CD4-positive, CD25-positive, alpha-beta regulatory T cell (primary cell): ENCODE data around the gene MANF. TPM values are rescaled to one million over a fixed set of nuclear protein-coding genes. Genes with fewer than 3 reads are reported as not detected.
"Not testable (repeated sequence)": the region's sequence is repeated elsewhere in the genome, so short reads cannot be mapped to it uniquely, and the experiment has no call there.

ENCODE experiments used
- ATAC-seq, 2 donors: fragments of 150-1000 bp; cut with Tn5 transposase; one replicate each; pipeline ENCODE4 v1.10.0; 2021; ENCODE audit warnings: low read depth in 2 of 2, moderate number of reproducible peaks in 2 of 2, moderate library complexity in 1 of 2
- DNase-seq, 3 donors: peaks; one replicate each; pipeline versions ENCODE4 v3.0.0 to v3.0.0-alpha.2; 2012 to 2022; ENCODE audit warnings: mixed read lengths in 1 of 3
- H3K27ac ChIP-seq: one replicate; pipeline ENCODE4 v1.7.0; 2013; ENCODE audit warnings: mild to moderate bottlenecking, low read length; ENCODE audit not compliant: insufficient read depth, poor library complexity, severe bottlenecking
- H3K27me3 ChIP-seq: one replicate; pipeline ENCODE4 v1.7.0; 2013; ENCODE audit warnings: low read length; ENCODE audit not compliant: control insufficient read depth, insufficient read depth
- H3K36me3 ChIP-seq: one replicate; pipeline ENCODE4 v1.7.0; 2013; ENCODE audit warnings: mild to moderate bottlenecking, low read length, moderate library complexity; ENCODE audit not compliant: control insufficient read depth, insufficient read depth
- H3K4me1 ChIP-seq: 2 replicates; pipeline ENCODE4 v1.7.0; 2013; ENCODE audit warnings: mild to moderate bottlenecking, low read length; ENCODE audit not compliant: insufficient read depth, control insufficient read depth, poor library complexity, severe bottlenecking
- H3K4me3 ChIP-seq: one replicate; pipeline ENCODE4 v1.7.0; 2013; ENCODE audit warnings: low read depth, mild to moderate bottlenecking, low read length, moderate library complexity
- H3K9me3 ChIP-seq, 2 experiments: 1 replicate in 1 of 2; 2 replicates in 1 of 2; pipeline ENCODE4 v1.7.0; 2013; ENCODE audit warnings: low read length in 2 of 2, mild to moderate bottlenecking in 1 of 2, moderate library complexity in 1 of 2; ENCODE audit not compliant: control insufficient read depth in 2 of 2
- H3K27ac Mint-ChIP-seq, 3 donors: one replicate each; pipeline ENCODE4 v1.8.0; 2020 to 2022; ENCODE audit warnings: mild to moderate bottlenecking in 3 of 3, mixed read lengths in 3 of 3, moderate library complexity in 2 of 3
- H3K27me3 Mint-ChIP-seq: one replicate; pipeline ENCODE4 v1.8.0; 2022; ENCODE audit warnings: mild to moderate bottlenecking, mixed read lengths
- H3K36me3 Mint-ChIP-seq: one replicate; pipeline ENCODE4 v1.8.0; 2020; ENCODE audit warnings: mixed read lengths
- H3K4me1 Mint-ChIP-seq, 4 donors: one replicate each; pipeline ENCODE4 v1.8.0; 2020 to 2022; ENCODE audit warnings: mixed read lengths in 4 of 4, mild to moderate bottlenecking in 1 of 4
- H3K4me3 Mint-ChIP-seq, 4 donors: one replicate each; pipeline ENCODE4 v1.8.0; 2020 to 2022; ENCODE audit warnings: mild to moderate bottlenecking in 4 of 4, mixed read lengths in 4 of 4, moderate library complexity in 3 of 4
- H3K9me3 Mint-ChIP-seq, 7 donors: one replicate each; pipeline ENCODE4 v1.8.0; 2020 to 2022; ENCODE audit warnings: mixed read lengths in 7 of 7, mild to moderate bottlenecking in 3 of 7, moderate library complexity in 2 of 7
- polyA plus RNA-seq, 4 donors: library from polyadenylated mRNA; unstranded; fragments of 300-500 nt; fragmentation: Illumina TruSeq; gene quantifications; one replicate each; pipeline ENCODE4 v1.2.3, GENCODE V29; 2021
- total RNA-seq: library from RNA; stranded (reverse); gene quantifications from one replicate; pipeline ENCODE4 v1.2.3, GENCODE V29; 2022

MANF gene
- total and polyA plus RNA-seq, 5 donors from 2014 or later = 33.9 to 55.4 (median 43.5) TPM

DNA sequence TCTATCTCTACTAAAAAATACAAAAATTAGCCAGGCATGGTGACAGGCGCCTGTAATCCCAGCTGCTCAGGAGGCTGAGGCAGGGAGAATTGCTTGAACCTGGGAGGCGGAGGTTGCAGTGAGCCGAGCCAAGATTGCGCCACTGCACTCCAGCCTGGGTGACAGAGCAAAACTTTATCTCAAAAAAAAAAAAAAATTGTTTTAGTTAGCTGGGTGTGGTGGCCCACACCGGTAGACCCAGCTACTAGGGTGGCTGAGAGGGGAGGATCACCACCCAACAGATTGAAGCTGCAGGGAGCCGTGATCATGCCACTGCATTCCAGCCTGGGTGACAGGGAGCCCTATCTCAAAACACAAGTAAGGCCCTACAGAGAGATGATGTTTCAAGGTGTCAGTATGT, 2.2 kb downstream of the MANF start:
- ATAC-seq, H3K9me3 Mint-ChIP-seq, H3K27ac ChIP-seq, H3K4me3 ChIP-seq, H3K9me3 ChIP-seq, DNase-seq, H3K36me3 Mint-ChIP-seq, H3K27me3 ChIP-seq, H3K27me3 Mint-ChIP-seq: not testable (repeated sequence)
- peaks cover 16 to 71% (median 38%) of the 10 kb centered on the region in 4 donors for H3K4me1 Mint-ChIP-seq
- H3K27ac Mint-ChIP-seq = peak overlapping the region in 1 of 3 donors; percentile 66
- Histone ChIP-seq H3K36me3 (peaks cover 16% of the 10 kb centered on the region), H3K4me1 (peaks cover 57% of the 10 kb centered on the region)
- peak overlapping the region in 3 of 4 donors; percentile 15 to 99 (median 96) for H3K4me3 Mint-ChIP-seq

DNA sequence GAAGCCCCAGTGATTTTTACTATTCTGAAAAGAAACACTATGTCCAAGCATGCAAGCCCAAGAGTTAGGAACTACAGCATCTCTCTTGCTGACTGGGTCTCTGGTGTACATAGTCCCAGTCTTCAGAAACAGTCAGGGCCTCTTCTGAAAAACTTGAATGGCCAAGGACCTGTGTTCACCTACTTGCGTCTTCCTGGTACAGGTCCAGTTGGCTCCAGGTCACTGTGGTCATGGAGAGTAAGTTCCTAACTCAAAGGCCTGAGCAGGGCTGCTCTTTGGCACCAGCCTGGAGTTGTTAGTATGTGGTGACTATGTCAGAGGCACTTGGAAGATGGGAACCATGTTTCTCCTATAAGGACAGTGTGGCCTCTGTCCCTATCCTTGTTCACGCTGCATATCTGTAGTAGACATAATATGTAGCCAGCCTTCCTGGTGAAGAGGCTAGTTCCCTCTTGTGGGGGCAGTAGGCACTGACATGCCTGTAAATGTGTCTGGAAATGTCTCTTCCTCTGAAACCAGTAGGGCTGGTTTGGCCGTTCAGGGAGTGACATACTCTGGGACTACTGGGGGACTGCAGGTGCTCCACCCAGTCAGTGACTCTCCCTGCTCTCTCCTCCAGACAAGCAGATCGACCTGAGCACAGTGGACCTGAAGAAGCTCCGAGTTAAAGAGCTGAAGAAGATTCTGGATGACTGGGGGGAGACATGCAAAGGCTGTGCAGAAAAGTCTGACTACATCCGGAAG, 3.4 kb downstream of the MANF start:
- H3K36me3 ChIP-seq = peaks cover 22% of the 10 kb centered on the region
- DNase-seq = no peak
- H3K27ac Mint-ChIP-seq = no peak overlapping the region
- no peak overlapping the region for H3K4me3 ChIP-seq
- H3K9me3 Mint-ChIP-seq = no peaks in the 10 kb centered on the region
- no peaks in the 10 kb centered on the region for H3K9me3 ChIP-seq
- H3K4me3 Mint-ChIP-seq = peak overlapping the region in 2 of 4 donors; percentile 43 to 99
- H3K27me3 ChIP-seq = no peaks in the 10 kb centered on the region
- H3K4me1 Mint-ChIP-seq = peaks cover 16 to 75% (median 37%) of the 10 kb centered on the region in 4 donors
- peaks cover 66% of the 10 kb centered on the region for H3K4me1 ChIP-seq
- no peak for ATAC-seq
- peaks cover 6% of the 10 kb centered on the region for H3K36me3 Mint-ChIP-seq
- peaks cover 4% of the 10 kb centered on the region for H3K27me3 Mint-ChIP-seq
- H3K27ac ChIP-seq = no peak overlapping the region

DNA sequence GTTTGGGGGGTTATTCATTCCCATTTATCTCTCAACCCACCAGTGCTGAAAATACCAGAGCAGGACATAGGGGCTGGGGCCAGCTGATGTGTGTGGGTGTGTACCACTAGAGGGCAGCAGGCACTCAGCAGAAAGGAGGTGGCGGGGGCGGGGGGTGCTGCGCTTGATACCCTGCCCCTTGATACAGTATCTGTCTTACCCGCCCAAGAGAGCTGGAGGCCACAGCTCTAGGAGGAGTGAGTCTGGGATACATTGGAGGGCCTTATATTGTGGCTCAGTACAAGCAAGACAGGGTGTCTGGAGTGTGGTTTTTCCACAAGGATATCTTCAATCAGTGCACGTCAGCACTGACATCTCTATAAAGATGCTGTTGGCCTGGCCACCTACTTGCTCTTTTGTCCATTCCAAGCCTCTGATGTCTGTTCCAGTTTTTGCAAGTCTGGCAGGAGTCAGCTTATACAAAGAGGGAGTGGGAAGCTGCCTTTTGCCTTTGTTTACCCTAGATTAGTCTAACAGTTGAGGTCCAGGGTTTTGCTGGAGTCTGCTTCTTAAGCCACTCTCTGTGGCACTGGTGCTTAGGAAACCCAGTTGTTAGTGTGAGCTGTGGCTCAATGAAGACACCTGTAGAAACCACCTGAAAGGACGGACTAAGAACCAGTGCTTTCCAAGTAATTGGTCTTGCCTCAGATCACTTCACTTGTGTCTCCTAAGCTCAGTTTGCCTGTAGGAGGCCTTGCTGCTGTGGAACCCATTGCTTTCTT, 4.5 kb downstream of the MANF start:
- Histone ChIP-seq H3K27ac (peak overlapping the region; percentile 82), H3K36me3 (peaks cover 33% of the 10 kb centered on the region), H3K9me3 (no peaks in the 10 kb centered on the region), H3K4me1 (peaks cover 62% of the 10 kb centered on the region), H3K4me3 (no peak overlapping the region), H3K27me3 (no peaks in the 10 kb centered on the region)
- Mint-ChIP-seq H3K27ac (peak overlapping the region in 2 of 3 donors; percentile 54 to 83), H3K4me3 (peak overlapping the region in 3 of 4 donors; percentile 50 to 92 (median 81)), H3K9me3 (peaks cover 0 to 3% (median 0%) of the 10 kb centered on the region in 7 donors), H3K4me1 (peaks cover 12 to 78% (median 37%) of the 10 kb centered on the region in 4 donors), H3K27me3 (peaks cover 4% of the 10 kb centered on the region), H3K36me3 (peaks cover 14% of the 10 kb centered on the region)
- no peak for ATAC-seq
- DNase-seq = peak; percentile 51 to 72 (median 53)

DNA sequence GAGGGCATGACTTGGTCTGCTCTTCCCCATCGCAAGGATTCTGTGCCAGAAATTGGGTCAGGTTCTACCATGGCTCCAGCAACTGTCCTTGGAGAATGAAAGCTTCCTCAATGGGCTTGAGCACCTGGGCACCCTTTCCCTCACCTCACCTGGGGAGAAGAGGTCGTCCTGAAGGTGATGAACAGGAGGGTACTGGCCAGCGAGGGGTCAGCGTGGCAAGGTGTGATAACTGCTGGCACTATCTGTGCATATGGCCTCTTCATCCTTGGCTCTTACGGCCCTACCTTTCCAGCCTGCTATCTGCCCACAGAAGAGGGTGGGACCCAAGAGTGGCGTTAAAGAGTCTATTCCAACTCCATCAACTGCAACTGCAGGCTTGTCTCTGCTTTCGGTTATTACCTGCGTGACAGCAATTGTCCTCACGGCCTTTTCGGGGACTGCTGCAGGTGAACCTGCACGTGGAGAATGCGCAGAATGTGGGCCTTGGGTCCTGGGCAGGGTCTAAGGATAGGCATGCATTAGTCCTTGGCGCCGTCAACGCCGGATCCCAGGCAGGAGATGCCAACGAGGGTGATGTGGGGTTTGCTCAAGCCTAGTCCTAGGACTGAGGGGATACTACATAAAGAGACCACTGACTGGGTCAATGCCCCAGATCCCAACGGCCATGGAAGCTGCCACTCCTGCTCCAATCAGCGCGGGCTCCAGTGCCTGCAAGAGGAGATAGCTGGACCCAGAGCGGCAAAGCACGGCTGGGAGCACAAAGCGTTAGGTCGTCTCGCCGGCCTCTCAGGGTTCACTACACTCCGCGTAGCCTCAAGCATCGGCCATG, 5.4 kb downstream of the MANF start:
- ATAC-seq = peak in 1 of 2 donors; percentile 0
- no peak for DNase-seq
- H3K36me3 Mint-ChIP-seq = peaks cover 20% of the 10 kb centered on the region
- H3K9me3 Mint-ChIP-seq = peaks cover 0 to 3% (median 0%) of the 10 kb centered on the region in 7 donors
- Histone ChIP-seq H3K4me3 (peak overlapping the region; percentile 43), H3K36me3 (peaks cover 42% of the 10 kb centered on the region), H3K4me1 (peaks cover 66% of the 10 kb centered on the region), H3K9me3 (no peaks in the 10 kb centered on the region), H3K27me3 (no peaks in the 10 kb centered on the region), H3K27ac (peak overlapping the region; percentile 82)
- H3K4me3 Mint-ChIP-seq = peak overlapping the region; percentile 75 to 92 (median 85)
- peak overlapping the region; percentile 48 to 83 (median 54) for H3K27ac Mint-ChIP-seq
- peaks cover 4% of the 10 kb centered on the region for H3K27me3 Mint-ChIP-seq
- peaks cover 12 to 80% (median 40%) of the 10 kb centered on the region in 4 donors for H3K4me1 Mint-ChIP-seq

DNA sequence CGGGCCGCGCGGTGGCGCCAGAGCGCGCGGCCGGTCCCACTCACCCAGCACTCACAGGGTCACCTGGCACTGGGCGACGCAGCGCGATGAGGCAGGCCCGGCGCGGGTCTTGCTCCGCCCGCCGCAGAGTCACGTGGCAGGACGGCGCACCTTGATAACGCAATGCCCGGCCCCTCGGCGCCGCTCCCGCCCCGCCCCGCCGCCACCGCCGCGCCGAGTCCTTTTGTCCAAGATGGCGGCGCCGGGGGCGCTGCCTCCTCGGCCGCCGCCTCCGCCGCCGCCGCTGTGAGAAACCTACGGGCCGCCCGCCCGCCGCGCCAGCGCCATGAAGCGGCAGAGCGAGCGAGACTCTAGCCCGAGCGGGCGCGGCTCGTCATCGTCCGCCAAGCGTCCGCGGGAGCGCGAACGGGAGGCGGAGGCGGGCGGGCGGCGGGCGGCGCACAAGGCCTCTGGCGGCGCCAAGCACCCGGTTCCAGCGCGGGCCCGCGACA, 6.0 kb downstream of the MANF start, which contains the start of gene RBM15B:
RBM15B (plus strand) TSS at position 211 of the 491 bp plus-strand sequence; CDS start at position 326, 115 bp downstream.
- H3K27me3 ChIP-seq = no peaks in the 10 kb centered on the region
- Mint-ChIP-seq H3K36me3 (peaks cover 22% of the 10 kb centered on the region), H3K4me3 (peak within 1 kb of the TSS; percentile 86 to 92 (median 88)), H3K27ac (peak within 1 kb of the TSS; percentile 49 to 92 (median 77)), H3K9me3 (peaks cover 0 to 3% (median 0%) of the 10 kb centered on the region in 7 donors), H3K4me1 (peaks cover 5 to 77% (median 36%) of the 10 kb centered on the region in 4 donors), H3K27me3 (peaks cover 4% of the 10 kb centered on the region)
- peaks cover 48% of the 10 kb centered on the region for H3K36me3 ChIP-seq
- no peaks in the 10 kb centered on the region for H3K9me3 ChIP-seq
- DNase-seq (peak; percentile 96), ATAC-seq (peak; percentile 92 to 95)
- H3K4me1 ChIP-seq = peaks cover 61% of the 10 kb centered on the region
- H3K4me3 ChIP-seq = peak within 1 kb of the TSS; percentile 43
- H3K27ac ChIP-seq = peak within 1 kb of the TSS; percentile 82

DNA sequence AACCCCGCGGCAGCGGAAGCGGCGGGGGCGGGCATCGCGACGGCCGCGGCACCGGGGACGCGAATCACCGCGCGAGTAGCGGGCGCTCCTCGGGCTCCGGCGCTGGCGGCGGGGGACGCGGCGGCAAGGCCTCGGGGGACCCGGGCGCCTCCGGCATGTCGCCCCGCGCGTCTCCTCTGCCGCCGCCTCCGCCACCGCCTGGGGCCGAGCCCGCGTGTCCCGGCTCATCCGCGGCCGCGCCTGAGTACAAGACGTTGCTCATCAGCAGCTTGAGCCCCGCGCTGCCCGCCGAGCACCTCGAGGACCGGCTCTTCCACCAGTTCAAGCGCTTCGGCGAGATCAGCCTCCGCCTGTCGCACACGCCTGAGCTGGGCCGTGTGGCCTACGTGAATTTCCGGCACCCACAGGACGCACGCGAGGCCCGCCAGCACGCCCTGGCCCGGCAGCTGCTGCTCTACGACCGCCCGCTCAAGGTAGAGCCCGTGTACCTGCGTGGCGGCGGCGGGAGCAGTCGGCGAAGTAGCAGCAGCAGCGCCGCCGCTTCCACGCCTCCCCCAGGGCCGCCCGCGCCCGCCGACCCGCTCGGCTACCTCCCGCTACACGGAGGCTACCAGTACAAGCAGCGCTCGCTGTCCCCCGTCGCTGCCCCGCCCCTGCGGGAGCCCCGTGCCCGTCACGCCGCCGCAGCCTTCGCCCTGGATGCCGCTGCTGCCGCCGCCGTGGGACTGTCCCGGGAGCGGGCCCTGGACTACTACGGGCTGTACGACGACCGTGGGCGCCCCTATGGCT, 6.7 kb downstream of the MANF start:
- peak; percentile 39 to 79 (median 60) for DNase-seq
- peaks cover 28% of the 10 kb centered on the region for H3K36me3 Mint-ChIP-seq

More for the DNA sequence above, 6.7 kb downstream of the MANF start:
- peaks cover 0 to 3% (median 0%) of the 10 kb centered on the region in 7 donors for H3K9me3 Mint-ChIP-seq
- Histone ChIP-seq H3K4me3 (no peak overlapping the region), H3K4me1 (peaks cover 56% of the 10 kb centered on the region), H3K27me3 (no peaks in the 10 kb centered on the region), H3K36me3 (peaks cover 55% of the 10 kb centered on the region), H3K27ac (peak overlapping the region; percentile 82), H3K9me3 (no peaks in the 10 kb centered on the region)
- H3K27ac Mint-ChIP-seq = peak overlapping the region; percentile 49 to 92 (median 77)
- peaks cover 0 to 77% (median 36%) of the 10 kb centered on the region in 4 donors for H3K4me1 Mint-ChIP-seq
- H3K27me3 Mint-ChIP-seq = peaks cover 4% of the 10 kb centered on the region
- peak overlapping the region; percentile 86 to 92 (median 86) for H3K4me3 Mint-ChIP-seq
- peak; percentile 26 to 35 for ATAC-seq
